ENCODE results near the gene DPCD.

DNA sequence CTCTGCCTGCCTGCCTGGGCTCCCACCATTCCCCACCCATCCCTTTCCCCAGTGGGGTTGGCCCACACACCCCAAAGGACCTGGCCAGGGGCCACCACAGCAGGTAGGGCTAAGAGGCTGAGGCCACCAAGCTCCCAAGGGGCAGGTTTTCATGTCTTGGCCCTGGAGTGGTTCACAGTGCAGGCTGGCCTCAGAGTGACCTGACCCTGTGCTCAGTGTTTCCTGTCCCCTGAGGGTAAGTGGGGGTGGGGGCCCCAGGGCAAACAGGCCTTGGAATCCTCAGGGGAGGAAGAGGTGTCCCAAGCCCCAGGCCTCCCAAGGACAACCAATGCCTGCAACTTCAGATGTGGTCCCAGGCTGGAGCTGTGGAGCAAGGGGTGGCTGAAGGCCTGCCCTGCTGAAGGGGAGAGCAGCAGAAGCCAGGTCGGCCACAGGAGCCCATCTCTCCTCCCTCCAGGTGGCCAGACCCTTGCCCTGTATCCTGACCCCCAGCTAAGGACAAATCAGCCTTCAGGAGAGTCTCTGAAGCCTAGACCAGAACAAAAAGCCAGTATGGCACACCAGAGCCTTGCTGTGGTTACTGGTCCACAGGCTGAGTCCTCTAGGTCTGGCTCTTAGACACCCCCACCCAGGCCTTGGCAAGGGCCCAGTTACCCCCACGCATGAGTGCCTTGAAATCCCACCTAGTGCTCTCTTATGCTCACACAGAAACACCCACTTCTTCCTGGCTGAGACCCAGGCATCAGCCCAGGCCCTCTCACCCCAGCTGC is 27.6 kb upstream of the DPCD start:
- TF ChIP-seq, protein P1, sequence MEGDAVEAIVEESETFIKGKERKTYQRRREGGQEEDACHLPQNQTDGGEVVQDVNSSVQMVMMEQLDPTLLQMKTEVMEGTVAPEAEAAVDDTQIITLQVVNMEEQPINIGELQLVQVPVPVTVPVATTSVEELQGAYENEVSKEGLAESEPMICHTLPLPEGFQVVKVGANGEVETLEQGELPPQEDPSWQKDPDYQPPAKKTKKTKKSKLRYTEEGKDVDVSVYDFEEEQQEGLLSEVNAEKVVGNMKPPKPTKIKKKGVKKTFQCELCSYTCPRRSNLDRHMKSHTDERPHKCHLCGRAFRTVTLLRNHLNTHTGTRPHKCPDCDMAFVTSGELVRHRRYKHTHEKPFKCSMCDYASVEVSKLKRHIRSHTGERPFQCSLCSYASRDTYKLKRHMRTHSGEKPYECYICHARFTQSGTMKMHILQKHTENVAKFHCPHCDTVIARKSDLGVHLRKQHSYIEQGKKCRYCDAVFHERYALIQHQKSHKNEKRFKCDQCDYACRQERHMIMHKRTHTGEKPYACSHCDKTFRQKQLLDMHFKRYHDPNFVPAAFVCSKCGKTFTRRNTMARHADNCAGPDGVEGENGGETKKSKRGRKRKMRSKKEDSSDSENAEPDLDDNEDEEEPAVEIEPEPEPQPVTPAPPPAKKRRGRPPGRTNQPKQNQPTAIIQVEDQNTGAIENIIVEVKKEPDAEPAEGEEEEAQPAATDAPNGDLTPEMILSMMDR (IDR thresholded peaks at IDR 0.05), result no peak
- TF ChIP-seq POLR2A (IDR thresholded peaks at IDR 0.05), result no peak
